OCI-M2 (cell line): ENCODE results near the gene SLC35F1.

Experiments
- DNase-seq: peaks from one replicate; lab custom pipeline; 2025; ENCODE audit not compliant: unreplicated experiment; lab: John Stamatoyannopoulos, UW

The SLC35F1 gene

DNA sequence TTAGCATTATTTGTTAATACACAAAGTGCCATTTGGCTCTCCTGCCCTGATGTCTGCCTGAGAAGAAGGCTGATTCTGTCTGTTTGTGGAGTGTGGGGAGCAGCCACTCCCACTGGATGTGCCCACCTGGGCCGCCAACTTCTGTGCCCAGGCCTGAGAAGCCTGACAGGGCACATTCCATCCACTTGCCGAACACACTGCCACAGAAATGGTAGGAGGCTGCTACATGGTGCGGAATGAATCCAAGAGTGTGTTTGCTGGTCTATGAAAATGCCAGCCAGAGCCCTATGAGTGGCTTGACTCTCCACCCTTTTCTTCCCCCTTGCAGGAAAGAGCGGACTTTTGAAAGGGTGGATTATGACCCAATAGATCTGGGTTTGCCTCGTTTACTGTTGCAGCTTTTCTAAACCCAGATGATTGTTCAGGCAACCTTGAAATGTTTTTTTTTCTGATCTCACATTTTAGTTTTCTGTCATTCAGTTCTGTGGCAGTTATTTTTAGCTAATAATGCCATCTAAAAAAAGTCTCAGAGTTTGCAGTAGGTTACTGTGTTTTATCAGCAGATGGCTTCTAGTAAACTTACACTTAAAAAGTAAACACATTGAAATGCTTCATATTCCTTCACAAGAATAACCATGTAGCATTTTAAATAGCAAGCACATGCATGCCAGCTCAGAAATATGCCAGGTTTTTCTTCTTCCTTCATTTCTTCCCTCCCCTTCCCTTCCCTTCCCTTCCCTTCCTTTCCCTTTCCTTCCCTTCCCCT is 196.5 kb downstream of the SLC35F1 start:
- no peak for DNase-seq

DNA sequence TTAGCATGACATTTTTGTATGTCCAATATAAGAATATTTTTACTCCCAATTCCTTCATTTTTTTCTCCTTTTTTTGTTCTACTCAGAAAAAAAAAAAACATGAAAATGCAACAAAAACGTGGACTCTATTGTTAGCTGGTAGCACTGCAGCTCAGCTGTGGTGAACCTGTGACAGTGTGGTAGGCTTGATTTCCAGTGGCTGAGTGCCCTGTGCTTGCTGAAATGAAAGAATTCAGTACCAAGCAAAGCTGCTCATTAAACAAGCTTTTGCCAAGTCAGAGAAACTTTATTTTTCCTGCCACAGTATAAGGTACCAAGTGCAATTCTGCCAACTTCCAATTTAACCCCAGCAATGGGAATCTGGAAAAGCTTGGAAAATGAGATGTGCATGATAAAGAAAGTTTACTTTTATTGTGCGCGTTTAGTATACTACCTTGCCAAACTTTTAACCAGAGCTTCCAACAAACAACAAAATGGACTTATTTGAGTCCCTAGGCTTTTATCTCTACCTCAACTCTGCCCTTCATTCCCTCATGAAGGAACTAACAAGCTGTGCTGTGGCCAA is 215.2 kb downstream of the SLC35F1 start:
- DNase-seq: no peak

DNA sequence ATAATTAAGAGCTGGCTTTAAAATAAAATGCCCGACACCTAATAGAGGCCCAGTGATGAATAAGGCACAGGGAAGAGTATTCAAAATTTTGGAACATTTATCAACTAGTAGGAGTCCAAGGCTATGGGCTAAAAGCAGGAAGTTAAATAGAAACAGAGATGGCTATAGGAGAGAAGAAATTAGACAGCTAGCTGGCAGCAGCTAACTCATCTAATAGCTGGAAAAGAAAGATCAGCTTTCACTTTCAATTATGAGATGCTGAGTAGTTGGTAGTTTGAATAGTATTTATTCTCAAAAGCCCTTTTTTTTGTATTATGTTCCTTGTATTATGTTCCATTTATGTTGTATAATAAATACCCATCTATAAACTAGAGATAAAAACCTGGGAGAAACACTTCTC is 215.7 kb downstream of the SLC35F1 start:
- no peak for DNase-seq

DNA sequence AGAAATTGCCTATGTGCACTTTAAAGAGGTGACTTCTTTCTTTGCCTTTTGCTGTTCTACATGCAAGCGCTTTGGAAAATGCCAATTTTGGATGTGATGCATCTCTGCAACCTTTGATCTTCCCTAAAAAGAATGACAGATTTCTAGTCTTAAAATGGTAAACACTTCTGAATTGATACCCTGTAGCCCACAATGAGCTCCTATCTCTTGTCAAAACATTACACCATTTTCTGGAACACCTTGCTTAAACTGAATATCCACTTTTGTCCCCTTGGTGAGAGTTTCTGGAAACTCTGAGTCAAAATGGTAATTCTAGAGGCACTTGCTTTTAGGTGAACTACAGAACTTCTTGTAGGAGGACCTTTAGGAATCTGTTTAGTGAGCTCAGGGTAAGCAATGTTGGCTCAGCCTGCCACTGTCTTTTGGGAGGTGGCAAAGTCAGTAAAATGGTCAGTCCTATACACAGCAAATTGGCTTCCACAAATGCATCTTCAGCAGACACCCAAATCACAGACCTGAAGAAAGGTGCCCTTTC is 216.5 kb downstream of the SLC35F1 start:
- DNase-seq: no peak

DNA sequence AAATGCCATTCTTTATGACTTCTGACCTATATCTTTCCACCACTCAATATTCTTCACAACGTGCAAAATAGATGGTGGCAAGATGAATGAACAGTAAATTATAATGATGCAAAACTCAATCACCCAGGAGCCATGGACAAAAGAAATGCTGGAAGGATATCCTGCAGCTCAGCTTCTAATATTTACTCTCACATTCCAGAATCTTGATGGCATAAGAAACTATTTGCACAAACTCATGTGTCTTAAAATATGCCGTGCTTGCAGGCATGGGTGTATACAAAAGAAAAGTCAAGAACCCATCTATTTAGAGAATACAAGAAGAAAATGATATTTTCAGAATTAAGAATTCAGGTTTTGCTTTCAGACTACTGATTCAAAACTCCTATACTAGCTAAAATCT is 217.8 kb downstream of the SLC35F1 start:
- no peak for DNase-seq

DNA sequence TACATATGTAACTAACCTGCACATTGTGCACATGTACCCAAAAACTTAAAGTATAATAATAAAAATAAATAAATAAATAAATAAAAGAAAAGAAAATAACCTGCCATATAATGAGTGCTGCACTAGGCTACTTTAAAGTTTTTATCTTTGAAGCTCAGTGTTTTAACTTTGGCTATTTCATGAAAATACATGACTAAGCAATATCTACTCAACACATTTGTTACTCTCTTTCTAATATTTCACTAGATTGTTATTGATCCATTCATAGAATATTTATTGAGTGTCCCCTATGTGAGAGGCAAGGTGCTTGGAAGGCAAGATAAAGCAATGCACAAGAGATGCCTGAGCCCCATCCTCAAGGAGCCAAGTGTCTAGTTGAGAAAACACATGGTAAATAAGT is 221.7 kb downstream of the SLC35F1 start:
- DNase-seq: no peak

DNA sequence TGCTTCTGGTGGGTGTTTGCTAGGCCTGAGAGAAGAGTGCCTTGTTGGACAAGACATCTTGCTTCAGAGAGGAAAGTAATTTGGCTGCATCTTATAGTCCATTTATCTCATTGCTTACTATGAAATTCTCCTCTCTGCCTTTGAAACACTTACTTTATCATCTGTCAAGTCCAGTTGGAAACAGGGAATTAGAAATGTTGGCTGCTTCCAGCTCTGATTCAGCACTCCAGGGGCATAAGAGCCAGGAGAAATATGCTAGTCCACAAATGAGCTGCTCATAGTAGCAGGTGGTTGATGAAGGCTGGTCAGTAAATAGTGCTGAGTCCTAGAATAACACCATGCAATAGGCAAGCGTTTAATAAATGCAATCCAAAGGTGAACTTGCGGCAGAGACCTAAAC is 227.1 kb downstream of the SLC35F1 start:
- DNase-seq: no peak

DNA sequence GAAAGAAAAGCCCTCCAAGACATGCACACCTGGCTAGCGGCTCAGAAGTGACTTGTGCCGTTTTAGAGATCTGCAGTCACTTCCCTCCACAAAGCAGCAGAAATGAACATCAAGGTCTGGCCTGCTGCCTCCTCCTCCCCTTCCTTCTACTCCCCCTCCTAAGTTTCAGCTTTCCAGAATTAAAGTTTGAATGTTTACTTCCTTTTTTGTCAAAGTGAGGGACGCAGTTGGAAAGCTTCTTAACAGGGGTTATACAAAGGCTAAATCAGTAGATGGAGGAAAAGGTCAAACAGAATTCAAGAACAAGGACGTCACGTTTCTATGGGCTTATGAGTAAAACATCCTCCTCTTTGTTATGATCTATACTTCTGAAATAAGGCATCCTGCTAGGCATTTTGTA is 227.7 kb downstream of the SLC35F1 start:
- DNase-seq: no peak

DNA sequence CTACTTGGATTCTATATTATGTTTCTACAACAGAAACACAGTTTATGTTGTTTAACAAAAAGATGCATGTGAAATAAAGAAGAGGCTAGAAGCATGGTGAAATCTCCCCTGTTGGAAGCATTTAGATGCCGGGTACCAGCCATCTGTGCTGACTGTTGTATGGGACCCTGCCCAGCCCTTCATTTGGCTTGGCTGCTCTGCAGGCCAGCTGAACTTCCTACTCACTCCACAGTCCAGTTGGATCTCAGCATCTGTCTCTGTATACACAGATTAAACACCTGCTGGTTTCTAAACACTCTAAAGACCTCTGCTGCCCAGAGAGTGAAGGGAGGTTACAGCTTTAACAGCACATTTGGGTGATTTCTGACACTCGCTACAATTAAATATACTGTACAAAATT is 228.3 kb downstream of the SLC35F1 start:
- no peak for DNase-seq

DNA sequence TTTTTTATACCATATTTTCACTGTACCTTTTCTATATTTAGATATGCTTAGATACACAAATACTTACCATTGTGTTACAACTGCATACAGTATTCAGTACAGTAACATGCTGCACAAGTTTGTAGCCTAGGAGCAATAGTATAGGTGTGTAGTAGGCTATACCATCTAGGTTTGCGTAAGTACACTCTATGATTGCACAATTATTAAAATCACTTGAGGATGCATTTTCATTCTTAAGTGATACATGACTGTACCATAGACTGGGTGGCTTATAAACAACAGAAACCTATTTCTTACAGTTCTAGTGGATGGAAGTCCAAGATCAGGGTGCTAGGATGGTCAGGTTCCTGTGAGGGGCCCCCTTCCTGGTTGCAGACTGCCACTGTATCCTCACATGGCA is 234.1 kb downstream of the SLC35F1 start:
- no peak for DNase-seq

DNA sequence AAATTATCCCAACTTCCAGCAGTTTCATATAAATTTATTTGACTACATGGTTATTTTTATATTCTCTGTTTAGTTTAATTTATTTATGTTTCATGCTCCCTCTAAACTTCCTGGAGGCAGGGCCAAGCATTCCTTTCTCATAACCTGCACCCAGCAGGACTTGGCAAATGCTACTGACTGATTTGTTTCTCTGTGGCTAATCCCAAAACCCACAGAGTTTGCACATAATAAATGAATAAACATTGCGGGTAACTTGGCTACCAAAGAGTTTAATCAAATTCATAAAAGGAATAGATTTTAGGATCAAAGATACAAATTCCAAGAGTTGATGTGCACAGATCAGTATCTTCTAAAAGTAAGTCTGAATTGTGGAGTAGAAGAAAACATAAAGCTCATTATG is 239.5 kb downstream of the SLC35F1 start:
- DNase-seq: no peak

DNA sequence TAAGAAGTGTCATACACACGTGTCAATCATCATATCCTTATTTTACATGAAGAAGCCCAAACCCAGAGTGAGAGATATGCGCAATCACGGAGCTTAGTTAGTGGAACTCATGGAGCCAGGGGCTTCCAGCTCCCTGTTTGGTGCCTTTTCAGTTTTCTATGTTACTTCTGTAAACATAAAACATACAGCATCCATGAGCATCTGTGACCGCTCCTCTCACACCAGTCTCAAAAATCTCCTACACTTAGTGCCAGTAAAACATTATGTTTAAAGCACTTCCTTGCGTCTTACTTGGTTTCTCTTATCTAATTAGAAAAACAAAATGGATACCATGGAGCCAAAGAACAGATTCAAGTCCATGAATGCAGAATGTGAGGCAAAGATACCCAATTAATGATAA is 240.4 kb downstream of the SLC35F1 start:
- DNase-seq: no peak

DNA sequence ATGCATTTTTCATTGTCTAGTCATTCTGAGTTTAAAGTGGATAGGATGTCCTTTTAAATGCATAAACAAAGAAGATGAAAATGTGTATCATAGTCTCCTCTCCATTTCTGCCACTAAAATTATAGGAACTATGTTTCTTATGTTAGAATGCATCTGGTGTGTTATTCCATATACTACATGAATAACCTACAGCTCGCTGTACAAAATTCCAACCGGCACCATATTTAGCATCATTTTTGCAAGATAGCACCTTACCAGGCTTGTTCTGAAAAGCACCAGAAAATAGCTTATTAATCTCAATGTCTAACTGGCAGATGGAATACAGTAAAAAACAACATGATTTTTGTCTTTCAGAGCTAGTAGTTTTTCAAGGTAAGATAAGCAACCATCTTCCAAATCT is 241.5 kb downstream of the SLC35F1 start:
- DNase-seq: no peak

DNA sequence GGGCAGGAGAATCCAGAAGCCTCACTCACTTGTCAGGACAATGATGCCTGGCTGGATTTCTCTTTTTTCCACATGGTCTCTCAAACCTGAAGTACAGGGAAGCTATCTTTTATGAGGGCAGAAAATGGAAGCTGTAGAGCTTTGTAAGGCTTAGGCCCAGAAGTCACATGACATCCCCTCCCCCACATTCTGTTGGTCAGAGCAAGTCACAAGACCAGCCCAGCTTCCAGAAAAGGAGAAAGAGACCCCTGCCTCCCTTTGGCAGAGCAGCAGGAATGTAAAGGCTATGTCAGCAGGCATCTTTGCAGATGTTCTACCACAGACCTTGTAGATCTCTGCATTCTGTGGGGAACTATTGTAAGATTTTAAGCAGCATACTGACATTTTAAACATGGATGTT is 245.5 kb downstream of the SLC35F1 start:
- no peak for DNase-seq

DNA sequence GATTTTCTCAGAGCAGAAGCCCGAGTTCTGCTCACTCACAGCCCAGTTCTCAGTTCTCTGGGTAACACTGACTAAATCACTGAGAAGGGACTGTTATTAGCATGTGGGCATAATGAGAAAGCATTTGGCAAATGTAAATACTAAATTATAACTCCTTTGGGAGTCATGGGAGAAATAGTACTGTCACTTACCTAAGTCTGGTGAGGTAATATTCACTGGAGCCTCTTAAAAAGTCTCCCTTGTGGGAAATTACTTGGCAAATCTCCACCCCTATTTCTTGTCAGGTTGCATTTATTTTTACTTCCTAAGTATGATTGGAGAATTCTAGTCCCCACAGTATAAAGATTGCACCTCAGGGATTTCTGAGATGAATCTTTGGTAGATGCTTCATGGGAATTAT is 254.3 kb downstream of the SLC35F1 start:
- no peak for DNase-seq

DNA sequence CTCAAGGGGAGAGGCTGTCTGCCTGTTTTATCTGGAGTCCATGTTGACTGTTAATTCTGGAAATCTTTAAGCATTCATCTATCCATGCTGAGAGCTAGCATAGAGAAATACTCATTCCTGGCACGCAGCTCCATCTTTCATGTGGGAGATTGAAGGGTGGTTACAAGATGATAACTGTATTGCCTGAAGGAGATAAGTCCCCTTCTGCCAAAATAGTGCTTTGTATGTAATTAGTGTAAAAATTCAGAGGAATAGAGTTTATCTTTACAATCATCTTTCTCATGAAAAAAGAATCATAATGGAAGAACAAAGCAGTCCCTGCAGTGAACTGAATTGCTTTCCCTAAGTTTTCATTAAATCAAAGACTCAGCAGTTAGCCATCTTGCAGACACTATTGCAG is 256.5 kb downstream of the SLC35F1 start:
- DNase-seq: no peak

DNA sequence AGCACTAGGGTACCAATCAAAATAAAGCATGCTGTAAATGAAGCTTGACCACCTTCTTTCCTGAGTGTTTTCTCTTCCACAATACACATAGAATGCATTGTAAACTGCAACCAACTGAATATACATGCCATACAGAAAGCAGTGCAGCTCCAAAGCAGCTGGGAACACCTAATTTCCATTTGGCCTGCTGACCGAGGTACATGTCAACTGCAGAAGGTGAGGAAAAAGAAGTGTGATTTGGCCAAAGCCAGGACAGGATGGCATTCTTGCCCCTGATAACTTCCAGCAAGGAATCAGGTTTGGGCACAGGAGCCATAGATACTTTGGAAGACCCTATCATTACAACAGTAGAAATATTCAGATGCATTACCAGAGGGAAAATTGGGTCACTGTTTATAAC is 258.4 kb downstream of the SLC35F1 start:
- no peak for DNase-seq

DNA sequence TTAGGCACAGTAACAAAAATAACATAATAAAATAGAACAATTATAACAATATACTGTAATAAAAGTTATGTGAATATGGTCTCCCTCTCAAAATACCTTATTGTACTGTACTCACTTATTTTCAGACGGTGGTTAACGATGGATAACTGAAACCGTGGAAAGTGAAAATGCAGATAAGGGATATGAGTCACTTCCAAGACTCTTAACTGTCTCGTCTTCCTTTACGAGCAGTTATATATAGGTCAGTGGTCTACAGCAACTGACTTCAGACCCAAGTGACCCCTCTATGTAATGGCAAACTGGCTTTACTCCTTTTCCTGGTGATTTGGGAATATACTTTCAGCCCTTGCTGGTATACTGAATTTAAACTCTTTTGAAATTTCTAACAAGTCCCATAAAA is 261.4 kb downstream of the SLC35F1 start:
- no peak for DNase-seq

DNA sequence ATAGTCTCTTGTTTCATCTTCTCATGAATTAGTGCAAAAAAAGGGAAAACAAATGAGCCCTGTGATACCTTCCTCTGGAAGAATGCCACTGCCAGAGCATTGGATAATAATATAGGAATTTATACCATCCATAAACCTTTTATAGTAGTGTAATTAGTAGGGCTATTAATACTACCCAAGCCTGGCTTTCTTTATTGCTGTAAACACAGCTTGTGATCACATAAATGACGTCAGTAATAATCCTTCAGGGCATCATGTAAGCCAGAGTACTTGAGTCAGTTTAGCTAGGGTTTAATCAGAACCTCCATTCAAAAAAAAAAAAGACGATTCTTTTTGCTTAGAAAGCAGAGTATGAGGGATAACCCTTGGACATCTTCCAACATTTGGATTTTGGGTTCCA is 264.8 kb downstream of the SLC35F1 start:
- DNase-seq: no peak

DNA sequence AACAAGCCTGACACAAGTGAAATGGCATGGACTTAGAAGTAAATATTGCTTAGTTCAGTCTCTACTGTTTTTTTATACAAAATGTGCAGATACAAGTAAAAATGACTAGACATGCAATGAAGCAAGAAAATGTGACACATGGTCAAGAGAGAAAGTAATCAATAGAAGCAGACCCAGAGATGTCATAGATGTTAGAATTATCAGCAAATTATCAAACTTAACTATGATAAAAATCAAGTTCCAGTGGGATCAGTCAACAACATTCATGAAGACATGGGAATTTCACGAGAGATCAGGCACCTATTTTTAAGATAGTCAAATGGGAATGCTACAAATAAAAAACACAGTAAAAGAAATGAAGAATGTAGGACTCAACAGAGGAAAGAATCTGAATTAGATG is 267.0 kb downstream of the SLC35F1 start:
- no peak for DNase-seq

DNA sequence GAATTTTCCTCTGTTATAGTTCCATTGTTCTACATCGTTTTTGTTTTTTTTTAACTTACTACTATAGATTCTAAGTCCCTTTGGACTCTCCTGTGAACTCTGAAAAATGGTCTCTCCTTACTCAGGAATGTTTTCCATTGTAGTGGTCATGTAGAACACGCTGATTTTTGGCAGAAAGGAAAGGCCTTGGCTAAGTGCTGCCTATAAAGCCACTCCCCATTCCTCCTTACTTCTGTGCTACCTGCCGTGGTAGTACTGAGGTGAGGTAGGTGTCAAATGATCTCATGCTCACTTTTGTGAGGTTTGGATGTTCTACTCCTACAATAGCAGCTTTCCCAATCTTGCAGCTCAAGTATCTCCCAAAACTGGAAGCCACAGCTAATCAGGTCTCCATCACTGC is 270.7 kb downstream of the SLC35F1 start:
- no peak for DNase-seq

DNA sequence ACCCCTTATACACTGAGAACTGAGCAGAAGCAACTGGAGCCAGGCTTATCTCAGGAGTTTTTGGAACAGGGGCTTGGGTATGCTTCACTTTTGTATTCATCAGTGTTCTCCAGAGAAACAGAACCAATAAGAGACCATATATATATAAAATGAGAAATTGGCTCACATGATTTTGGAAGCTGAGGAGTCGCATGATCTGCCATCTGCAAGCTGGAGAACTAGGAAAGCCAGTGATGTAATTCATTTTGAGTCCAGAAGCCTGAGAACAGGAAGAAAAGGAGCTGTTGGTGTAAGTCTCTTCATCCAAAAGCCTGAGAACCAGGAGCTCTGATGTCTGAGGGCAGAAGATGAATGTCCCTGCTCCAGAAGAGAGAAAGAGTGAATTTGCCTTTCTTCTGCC is 272.0 kb downstream of the SLC35F1 start:
- no peak for DNase-seq
